GM04503 (cell line): Measurements from ENCODE around the gene TMEM106C.

Experiments used
- DNase-seq: peaks from one replicate; pipeline ENCODE4 v3.0.0-alpha.2; 2012; ENCODE audit warnings: low read depth

TMEM106C gene

DNA sequence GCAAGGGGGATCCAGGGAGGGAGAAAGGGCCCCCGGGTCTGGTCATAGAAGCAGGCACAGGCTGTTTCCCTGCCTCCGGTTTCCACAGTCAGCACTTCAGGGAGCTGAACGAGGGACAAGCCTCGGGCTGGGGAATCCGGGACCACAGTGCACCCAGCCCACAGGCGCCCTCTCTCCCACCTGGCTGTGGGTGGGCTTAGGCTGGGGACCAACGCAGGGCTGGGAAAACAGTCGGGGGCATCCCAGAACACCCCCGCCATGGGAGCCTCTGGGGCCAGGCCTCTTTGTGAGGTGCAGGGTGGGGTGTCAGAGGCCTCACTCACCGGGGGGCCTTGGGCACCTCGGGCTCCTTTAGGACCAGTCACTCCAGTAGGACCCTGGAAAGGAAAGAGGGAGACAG, 16.3 kb downstream of the TMEM106C start:
- DNase-seq, result no peak

DNA sequence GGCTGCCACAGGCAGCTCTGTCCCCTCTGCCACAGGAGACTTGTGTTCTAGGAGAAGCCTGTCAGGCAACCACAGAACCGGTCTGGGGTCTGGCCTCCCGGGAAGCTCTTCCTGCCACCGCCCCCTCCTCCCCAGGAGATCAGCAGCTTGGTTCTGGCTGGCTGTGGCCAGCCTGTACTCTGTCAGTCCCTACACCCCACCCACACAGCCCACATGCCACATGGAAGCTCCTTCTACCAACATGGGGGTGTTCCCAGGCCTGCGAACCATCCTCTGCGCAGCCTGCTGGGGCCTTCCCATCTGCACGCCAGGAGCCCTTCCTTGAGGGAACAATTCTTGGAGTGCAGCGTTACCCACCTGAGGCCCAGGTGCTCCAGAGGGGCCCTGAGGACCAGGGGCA, 16.8 kb downstream of the TMEM106C start:
- no peak for DNase-seq

DNA sequence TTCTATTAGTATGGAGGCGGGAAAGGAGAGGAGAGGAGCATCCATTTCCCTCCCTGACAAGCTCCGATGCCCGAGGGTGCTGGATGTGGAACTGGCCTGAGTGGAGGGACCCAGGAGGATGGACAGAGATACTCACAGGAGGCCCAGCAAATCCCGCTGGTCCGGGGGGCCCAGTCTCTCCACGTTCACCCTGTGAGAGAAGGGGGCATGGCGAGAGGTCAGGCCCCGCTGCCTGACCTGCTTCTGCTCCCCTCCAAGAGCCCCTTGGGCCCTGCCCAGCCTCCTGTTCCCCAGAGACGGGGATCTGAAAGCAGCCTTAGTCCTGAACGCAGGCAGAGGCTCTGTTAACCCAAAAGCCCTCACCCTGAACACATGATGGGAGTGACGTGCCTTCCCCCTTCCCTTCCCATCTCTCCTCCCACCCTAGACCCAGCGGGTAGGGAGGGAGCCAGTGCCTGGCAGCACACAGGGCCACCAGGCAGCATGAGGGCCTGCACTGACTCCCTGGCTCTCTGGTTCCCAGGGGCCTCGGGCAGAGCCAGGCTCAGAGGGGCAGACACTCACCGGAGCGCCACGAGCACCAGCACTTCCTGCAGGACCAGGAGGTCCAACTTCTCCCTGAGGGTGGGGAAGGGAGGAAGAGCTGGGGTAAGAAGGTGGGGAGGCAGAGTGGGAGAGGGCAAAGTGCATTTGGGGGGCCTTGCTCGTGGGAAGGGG, 17.5 kb downstream of the TMEM106C start:
- no peak for DNase-seq

DNA sequence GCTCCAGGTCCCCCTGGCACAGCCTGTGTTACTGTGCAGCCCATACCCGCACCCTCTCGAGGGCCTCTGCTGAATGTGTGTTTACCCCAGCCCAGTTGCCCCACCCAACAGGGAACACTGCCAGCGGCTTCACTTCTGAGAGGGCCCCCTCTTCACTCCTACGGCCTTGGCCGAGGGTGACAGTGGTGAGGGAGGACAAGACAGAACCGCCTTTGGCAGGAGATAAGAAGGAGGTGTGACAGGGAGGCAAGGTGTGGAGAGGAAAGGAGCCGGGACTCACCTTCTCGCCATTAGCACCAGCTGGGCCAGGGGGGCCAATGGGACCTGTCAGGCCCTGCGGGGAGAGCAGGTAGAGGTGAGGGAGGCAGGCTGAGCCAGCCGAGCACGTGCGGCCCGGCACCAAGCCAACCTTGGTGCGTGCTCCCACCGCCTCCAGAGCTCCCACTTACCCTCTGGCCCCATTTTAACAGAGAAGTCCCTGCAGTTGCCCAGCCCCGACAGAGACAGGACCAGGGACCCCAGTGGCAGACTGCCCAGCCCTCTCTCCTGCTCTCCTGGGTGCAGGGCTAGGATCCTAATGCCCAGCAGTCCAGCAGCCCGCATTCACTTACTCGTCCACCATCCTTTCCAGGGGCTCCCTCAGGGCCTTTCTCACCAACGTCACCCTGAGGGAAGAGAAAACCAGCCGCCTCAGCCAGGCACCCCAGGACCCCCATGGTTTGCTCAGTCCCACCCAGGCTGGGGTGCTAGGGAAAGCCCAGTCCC, 18.3 kb downstream of the TMEM106C start:
- no peak for DNase-seq

DNA sequence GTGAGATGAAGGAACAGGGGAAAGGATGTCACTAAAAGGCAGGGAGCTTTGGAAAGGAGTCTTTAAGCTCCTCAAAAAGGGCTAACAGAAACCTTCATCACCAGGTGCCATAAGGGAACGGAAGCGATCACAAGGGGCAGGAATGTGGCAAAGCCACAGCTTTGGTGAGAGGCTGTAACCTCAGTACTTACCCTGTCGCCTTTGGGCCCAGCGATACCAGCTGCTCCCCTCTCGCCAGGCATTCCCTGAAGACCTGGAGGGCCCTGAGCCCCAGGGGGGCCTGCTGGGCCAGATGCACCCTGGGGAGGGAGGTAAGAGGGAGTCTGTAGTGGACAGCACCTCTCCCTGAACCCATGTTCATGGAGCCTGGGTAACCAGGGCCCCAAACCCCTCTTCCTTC, 18.9 kb downstream of the TMEM106C start:
- no peak for DNase-seq

DNA sequence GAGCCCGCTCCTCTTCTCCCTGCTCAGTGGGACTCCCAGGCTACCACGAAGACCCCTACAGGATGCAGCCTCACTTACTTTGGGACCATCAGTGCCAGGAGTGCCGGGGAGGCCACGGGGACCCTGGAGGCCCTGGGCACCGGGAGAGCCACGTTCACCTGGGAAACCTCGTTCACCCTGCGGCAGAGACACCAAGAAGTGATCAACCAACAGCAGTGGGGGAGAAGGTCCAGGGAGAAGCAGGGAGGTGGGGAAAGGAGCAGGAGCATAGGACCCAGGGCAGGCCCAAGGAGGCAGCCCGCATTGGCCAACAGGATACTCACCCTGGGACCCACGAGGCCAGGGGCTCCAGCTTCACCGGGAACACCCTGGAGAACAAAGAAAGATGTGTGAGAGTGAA, 19.4 kb downstream of the TMEM106C start:
- DNase-seq, result no peak

DNA sequence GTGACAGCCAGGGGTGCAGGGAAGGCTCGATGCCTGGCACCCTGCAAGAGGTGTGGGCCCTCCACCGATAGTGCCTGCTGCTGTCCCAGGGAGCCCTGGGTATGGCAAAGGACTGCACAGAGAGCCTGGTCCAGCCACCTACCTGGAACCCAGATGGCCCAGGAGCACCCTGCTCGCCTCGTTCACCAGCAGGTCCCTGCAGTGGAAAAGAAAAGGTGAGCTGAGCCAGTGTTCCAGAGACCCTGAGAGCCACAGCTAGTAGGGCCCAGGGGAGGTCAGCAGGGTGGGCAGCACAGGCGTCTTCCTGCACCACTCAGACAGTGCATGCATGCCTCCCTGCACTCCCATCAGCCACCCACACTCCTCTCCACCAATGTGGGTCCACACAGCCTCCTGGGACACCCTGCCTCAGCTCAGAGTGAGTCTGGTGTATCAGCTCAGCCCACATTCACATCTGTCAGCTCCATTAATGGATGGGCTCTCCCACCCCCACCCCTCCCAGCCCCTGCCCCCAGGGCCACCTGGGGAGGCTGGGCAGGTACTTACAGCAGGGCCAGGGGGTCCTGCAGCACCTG, 20.2 kb downstream of the TMEM106C start:
- no peak for DNase-seq

DNA sequence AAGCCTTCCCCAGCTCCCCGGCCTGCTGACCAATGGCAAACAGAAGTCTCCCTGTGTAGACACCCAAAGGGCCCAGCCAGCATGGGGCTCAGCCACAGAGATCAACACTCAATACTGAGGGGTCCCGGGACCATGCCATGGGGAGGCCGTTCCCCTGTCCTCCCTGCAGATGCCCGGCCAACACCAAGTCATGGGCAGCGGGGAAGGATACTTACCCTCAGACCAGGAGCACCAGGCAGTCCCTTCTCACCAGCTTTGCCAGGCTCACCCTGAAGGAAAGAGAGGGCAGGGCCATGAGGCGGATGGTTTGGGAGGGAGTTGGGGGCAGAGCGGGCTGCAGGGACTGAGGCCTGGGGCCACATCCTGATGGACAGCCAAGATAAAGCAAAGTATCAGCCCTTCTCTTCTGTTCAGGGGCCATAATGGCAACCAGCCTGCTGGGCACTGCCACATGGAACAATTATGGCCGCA, 21.0 kb downstream of the TMEM106C start:
- no peak for DNase-seq

DNA sequence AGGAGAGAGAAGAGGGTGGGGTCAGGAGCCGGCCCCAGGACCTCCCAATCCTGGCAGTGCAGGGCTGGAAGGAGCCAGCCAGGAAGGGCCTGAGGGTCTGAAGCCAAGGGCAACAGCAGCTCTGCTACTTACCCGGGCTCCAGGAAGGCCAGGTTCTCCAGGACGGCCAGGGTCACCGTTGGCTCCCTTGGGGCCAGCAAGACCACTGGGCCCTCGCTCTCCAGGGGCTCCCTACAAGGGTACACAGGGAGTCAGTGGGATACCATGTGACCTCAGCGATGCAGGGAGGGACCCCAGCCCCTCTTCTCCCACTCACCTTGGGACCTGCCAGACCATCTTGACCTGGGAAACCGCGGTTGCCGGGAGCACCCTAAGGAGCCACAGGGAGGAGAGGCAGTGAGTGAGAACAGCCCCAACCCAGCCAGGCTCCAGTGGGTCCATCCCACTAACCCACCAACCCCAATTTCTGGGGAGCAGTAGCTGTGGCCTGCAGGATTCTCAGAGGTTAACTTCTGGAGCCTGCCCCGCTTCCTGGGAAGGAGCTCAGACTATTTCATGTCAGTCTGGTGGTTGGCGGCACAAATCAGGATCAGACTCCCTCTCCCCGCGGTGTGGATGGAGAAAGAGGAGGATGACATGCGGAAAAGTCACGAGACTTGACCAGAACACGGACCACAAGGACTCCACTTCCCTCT, 22.3 kb downstream of the TMEM106C start:
- DNase-seq, result no peak

DNA sequence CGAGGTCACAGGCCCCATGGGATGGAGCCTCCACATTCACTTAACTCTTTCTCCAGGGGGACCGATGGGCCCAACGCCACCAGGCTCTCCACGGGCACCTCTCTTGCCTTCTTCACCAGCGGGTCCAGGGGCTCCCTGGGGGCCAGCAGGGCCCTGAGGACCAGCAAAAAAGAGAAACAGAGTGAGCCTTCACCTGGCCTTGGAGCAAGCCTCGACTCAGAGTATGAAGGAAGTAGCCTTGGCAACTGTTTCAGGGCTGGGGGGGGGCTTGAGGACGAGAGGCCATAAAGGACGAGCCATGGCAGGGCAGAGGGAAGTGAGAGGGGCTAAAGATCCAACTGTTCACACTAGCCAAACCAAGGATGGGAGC, 22.9 kb downstream of the TMEM106C start:
- DNase-seq, result no peak

DNA sequence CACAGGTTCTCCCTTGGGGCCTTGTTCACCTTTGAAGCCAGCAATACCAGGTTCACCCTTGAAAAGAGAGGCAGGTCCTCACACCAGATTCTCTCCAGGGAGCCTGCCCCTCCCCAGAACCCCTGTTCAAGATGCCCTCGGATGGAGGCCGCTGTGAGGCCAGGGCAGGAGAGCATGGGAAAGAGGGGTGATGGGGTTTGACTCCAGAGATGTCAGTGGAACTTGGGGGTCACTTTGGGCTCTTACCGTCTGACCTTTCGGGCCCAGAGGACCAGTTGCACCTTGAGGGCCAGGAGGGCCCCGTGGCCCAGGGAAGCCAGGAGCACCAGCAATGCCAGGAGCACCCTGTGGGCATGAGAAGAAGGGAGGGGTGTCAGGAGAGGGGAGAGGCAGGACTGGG, 23.4 kb downstream of the TMEM106C start:
- no peak for DNase-seq

DNA sequence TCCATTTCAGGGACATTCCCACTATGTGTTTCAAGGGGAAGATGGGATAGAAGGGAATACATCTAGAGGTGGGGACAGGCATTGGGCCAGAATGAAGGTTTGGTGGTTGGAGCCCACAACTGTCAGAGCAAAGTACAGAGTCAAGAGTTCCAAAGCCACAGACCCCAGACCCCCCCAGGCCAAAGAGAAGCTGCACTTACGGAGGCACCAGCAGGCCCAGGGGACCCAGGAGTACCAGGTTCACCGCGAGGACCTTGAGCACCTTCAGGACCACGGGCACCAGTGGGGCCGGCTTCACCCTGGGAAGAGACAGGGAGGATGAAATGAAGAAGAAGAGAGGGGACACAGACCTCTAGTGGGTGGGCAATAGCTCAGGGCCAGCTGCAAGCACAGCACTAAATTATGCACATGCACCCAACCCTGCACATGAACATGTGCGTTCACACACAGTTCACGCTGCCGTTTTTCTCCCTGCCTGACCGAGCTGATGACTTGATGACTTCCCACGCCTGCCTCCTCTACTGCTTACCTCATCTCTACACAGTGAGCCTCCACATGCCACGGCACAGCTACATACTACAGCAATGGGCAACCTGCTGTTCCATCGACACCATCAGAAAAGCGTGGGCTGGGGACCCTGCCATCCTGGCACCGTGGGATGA, 24.1 kb downstream of the TMEM106C start:
- no peak for DNase-seq

DNA sequence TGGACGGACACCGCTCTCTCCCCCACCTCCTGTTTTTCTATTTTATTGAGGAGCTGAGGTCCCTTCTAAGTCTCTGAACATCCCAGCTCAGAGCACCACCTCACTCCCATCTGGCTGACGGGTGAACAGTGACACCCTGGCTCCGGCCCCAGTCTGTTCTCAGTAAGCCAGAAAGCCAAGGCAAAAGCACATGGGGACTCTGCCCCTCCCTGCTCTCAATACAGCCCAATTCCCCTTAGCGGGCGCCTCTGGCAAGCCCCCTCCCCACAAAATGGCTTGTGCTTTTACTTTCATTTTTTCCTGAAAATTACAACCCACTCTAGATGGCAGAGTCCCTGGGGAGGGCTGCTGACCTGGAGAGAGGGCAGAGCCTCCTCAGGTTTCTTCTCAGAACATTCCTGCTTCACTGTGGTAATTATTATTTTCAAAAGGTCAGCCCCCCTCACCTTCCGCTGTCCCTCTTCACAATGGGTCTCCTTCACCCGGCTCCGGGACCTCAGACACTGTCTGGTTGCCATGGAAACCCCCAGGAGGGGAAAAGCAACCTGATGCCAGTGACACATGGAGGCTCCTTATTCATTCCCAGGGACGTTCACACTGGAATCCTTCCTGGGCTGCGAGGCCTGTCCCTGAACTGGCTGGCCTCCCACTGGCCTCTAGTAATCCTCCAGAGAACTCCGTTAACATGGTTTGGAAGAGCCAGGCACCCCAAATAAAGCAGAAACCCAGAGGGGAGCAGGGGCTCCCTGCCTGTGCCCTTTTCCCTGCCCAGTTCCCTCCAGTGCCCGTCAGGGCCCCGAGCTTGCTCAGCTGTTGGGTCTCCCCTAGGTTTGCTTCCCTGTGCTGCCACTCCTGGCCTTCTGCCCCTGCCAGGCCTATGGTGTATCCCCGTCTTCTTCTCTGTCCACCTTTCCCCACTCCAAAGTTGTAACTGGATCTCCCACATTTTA, 25.0 kb downstream of the TMEM106C start:
- no peak for DNase-seq

DNA sequence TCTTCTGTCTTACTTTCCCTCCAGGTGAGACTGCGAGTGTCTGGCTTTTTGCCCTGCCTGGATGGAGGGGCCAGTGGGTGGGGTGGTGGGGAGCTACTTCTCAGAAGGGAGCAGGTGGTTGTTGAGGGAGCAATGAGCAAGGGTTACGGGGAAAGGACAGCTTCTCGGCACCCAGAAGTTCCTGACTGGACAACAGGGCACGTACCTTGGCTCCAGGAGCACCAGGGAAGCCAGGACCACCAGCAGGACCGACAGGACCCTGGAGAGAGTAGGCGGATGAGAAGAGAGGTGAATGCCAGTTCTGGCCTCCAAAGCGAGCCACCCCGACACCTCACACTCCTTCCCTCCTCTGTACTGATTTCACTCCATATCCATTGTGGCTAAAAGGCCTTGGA, 25.6 kb downstream of the TMEM106C start:
- DNase-seq, result no peak

DNA sequence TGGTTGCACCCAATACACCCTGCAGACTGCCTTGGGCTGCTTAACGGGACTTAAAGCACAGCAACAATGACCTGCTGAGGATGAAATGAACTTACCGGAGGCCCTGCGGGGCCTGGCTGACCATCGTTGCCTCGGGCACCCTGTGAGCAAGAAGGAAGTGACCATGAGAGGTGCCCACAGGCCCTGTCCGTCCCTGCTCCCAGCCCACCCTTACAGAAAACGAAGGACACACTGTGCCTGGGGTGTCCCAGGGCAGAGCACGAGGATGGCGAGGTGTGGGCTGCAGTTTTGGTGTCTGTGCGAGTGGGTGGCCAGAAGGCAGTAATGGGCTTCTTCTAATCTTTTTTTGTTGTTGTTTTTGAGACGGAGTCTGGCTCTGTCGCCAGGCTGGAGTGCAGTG, 26.3 kb downstream of the TMEM106C start:
- DNase-seq, result no peak

DNA sequence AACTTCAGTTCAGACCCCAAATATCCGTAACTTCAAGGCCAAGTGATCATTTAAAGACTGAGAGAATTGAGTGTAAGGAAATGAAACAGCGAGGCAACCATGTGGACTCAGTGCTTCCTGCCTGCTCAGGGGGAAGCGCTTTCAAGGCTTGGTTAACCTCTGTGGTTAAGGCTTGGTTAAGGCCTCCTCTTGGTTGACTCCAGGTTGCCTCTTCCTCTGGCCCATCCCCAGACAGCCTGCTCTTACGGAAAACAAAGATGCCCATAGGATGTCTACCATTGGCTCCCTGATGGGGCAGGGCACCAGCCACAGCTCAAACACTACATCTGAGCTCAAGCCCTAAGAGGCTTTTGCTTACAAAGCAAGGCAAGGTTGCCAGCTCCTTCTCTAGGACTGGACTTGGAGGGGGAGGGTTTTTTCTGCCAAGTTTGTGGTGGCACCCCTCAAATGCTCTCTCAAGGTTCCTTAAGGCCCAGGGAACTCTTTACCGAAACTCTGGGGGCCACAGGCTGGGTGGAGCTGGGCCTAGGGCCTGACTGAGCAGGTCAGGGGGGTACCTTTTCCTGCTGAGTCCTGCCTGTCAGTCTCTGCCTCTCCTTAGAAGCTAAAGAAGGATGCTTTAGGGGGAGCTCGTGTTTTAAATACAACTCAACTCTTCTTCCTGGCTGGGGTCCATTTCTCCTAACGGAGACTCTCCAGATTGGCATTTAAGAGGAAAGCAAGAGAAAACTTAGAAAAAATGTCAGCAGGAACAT, 27.1 kb downstream of the TMEM106C start:
- DNase-seq, result no peak

DNA sequence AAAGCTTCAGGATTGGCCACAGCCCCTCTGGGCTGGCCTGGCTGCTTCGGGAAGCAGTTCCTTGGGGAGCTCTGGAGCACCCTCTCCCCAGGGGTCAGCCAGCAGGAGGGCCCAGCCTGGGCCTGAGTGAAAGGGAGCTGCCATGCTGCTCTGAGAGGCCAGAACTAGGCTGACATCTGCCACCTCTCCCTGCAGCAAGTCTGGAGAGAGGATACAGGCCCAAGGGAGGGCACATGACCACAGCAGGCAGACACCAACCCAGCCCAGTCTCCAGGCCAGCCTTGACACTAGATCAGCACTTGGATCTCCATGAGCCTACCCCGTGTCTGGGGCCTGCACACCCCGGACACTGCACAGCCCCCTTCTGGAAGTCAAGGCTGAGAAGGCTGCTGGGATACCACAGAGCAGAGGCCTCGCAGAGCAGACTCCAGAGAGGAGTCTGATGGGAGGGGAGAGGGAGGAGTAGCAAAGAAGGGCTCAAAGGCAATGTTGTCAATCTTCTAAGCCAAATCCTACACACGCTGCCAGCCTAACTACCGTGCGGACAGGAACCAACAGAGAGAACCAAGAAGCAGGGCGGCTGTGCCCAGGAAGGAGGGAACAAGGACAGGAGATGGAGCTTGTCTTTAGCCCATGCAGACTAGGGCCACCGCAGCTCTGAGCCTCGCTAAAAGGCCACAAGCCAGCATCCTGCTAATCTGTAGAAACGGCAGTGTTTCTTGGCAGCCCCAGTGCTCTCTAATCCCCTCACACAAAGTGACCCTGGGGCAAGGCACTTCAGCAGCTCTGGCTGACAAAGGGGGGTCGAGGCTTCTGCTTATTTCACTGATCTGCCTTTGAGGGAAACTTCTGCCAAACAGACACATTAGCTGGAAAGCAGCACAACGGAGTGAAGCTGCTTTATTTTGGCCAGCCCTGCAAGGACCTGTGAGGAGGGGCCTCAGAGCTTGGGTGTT, 28.0 kb downstream of the TMEM106C start:
- no peak for DNase-seq

DNA sequence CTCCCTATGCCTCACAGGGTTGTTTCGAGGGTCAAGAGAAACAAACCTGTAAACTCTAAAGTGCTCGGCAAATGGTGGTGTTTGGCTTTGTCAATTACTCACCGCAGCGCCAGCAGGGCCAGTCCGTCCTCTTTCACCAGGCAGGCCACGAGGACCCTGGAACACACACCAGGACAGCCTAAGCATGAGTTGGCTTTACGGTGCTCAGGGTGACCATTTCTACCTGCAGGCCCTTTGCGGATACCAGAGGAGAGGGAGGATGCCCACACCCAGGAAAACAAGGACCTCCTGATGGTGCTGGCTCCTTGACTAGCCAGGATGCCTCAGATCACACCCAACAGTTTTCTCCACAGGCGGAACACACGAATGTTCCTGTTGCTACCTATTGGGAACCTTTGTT, 29.4 kb downstream of the TMEM106C start:
- no peak for DNase-seq

DNA sequence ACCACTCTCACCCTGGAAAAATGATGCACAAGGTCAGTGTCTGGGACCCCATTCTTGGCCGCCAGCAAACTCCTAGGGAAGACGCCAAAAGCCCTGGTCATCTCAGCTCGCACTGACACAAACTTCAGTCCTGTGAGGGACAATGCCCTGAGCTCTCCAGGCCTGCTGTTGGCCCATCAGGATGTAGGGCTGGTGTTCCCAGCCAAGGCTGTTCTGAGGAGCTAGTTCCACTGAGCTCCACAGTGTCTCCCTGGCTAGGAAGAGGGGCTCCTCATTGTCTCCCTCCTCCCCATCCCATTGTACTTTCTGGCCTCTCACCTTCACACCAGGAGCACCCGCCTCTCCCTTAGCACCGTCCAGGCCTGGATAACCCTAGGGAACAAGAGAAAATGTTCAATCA, 30.1 kb downstream of the TMEM106C start:
- no peak for DNase-seq
